Neural cell (in vitro differentiated cells): ENCODE data around the gene SLC35A3.

ENCODE experiments used
- EP300 ChIP-seq: fragments of 450-650 bp; conservative IDR thresholded peaks from 2 replicates; pipeline ENCODE4 v1.6.1; 2014; ENCODE audit warnings: antibody characterized with exemption, mild to moderate bottlenecking, moderate library complexity; ENCODE audit not compliant: poor library complexity, severe bottlenecking
- EZH2 ChIP-seq: fragments of 200-600, 300-800 bp; shearing (Covaris generic), sonication (generic); IDR thresholded peaks from 2 replicates; pipeline ENCODE4 v1.6.1; 2014; ENCODE audit warnings: antibody characterized with exemption, low read length, borderline replicate concordance, mild to moderate bottlenecking; ENCODE audit not compliant: insufficient read depth, poor library complexity, severe bottlenecking
- MXI1 ChIP-seq: fragments of 450-650 bp; conservative IDR thresholded peaks from 2 replicates; pipeline ENCODE4 v1.6.1; 2014; ENCODE audit warnings: antibody characterized with exemption, mild to moderate bottlenecking; ENCODE audit not compliant: poor library complexity, severe bottlenecking
- POLR2AphosphoS5 ChIP-seq: IDR thresholded peaks from 2 replicates; pipeline ENCODE4 v1.6.1; 2012
- RAD21 ChIP-seq: fragments of 450-650 bp; conservative IDR thresholded peaks from 2 replicates; pipeline ENCODE4 v1.6.1; 2014; ENCODE audit warnings: antibody characterized with exemption, mild to moderate bottlenecking, moderate library complexity
- SMC3 ChIP-seq: fragments of 450-650 bp; conservative IDR thresholded peaks from 2 replicates; pipeline ENCODE4 v1.6.1; 2014; ENCODE audit warnings: antibody characterized with exemption, mild to moderate bottlenecking, moderate library complexity; ENCODE audit not compliant: poor library complexity
- TAF1 ChIP-seq: IDR thresholded peaks from 2 replicates; pipeline ENCODE4 v1.6.1; 2012; ENCODE audit warnings: low read depth
- TF ChIP-seq, protein P1 (sequence below): fragments of 450-650 bp; IDR thresholded peaks from 2 replicates; pipeline ENCODE4 v1.5.1; 2014; ENCODE audit warnings: antibody characterized with exemption, mild to moderate bottlenecking, moderate library complexity; ENCODE audit not compliant: poor library complexity, severe bottlenecking
- TF ChIP-seq, protein P2 (sequence below): IDR thresholded peaks from 2 replicates; pipeline ENCODE4 v1.6.1; 2012; ENCODE audit warnings: borderline replicate concordance

GRCh38 chr1:100010804-100011203 lies 41.0 kb downstream of the SLC35A3 start:
- TF ChIP-seq EZH2 (no peak), SMC3 (no peak), POLR2AphosphoS5 (no peak), TAF1 (no peak), RAD21 (no peak), EP300 (no peak), MXI1 (no peak)
- TF ChIP-seq, protein P1, sequence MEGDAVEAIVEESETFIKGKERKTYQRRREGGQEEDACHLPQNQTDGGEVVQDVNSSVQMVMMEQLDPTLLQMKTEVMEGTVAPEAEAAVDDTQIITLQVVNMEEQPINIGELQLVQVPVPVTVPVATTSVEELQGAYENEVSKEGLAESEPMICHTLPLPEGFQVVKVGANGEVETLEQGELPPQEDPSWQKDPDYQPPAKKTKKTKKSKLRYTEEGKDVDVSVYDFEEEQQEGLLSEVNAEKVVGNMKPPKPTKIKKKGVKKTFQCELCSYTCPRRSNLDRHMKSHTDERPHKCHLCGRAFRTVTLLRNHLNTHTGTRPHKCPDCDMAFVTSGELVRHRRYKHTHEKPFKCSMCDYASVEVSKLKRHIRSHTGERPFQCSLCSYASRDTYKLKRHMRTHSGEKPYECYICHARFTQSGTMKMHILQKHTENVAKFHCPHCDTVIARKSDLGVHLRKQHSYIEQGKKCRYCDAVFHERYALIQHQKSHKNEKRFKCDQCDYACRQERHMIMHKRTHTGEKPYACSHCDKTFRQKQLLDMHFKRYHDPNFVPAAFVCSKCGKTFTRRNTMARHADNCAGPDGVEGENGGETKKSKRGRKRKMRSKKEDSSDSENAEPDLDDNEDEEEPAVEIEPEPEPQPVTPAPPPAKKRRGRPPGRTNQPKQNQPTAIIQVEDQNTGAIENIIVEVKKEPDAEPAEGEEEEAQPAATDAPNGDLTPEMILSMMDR = no peak
- TF ChIP-seq, protein P2, sequence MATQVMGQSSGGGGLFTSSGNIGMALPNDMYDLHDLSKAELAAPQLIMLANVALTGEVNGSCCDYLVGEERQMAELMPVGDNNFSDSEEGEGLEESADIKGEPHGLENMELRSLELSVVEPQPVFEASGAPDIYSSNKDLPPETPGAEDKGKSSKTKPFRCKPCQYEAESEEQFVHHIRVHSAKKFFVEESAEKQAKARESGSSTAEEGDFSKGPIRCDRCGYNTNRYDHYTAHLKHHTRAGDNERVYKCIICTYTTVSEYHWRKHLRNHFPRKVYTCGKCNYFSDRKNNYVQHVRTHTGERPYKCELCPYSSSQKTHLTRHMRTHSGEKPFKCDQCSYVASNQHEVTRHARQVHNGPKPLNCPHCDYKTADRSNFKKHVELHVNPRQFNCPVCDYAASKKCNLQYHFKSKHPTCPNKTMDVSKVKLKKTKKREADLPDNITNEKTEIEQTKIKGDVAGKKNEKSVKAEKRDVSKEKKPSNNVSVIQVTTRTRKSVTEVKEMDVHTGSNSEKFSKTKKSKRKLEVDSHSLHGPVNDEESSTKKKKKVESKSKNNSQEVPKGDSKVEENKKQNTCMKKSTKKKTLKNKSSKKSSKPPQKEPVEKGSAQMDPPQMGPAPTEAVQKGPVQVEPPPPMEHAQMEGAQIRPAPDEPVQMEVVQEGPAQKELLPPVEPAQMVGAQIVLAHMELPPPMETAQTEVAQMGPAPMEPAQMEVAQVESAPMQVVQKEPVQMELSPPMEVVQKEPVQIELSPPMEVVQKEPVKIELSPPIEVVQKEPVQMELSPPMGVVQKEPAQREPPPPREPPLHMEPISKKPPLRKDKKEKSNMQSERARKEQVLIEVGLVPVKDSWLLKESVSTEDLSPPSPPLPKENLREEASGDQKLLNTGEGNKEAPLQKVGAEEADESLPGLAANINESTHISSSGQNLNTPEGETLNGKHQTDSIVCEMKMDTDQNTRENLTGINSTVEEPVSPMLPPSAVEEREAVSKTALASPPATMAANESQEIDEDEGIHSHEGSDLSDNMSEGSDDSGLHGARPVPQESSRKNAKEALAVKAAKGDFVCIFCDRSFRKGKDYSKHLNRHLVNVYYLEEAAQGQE = no peak
